Activated CD4-positive, alpha-beta T cell treated with anti-CD3 and anti-CD28 coated beads for 24 hours (primary cell): Measurements from ENCODE around the gene GABRA4.

Source experiments
- DNase-seq, 2 donors: peaks; one replicate each; pipeline ENCODE4 v3.0.0-alpha.2; 2020; ENCODE audit warnings: low read depth in 2 of 2

The GABRA4 gene

GRCh38 chr4:46979283-46979682, 14.1 kb downstream of the GABRA4 start:
- no peak for DNase-seq

- DNase-seq = no peak
Observed at GRCh38 chr4:46977245-46977644, 16.1 kb downstream of the GABRA4 start.

GRCh38 chr4:46975812-46976553, 17.4 kb downstream of the GABRA4 start:
- no peak for DNase-seq

GRCh38 chr4:46974891-46975543, 18.4 kb downstream of the GABRA4 start:
- DNase-seq = no peak

- DNase-seq = no peak
Observed at GRCh38 chr4:46968847-46969246, 24.5 kb downstream of the GABRA4 start.

GRCh38 chr4:46967631-46968030, 25.8 kb downstream of the GABRA4 start:
- DNase-seq = no peak

- DNase-seq = no peak
Observed at GRCh38 chr4:46958742-46959488, 34.5 kb downstream of the GABRA4 start.

GRCh38 chr4:46956451-46956850, 36.9 kb downstream of the GABRA4 start:
- DNase-seq = no peak

GRCh38 chr4:46955601-46956000, 37.8 kb downstream of the GABRA4 start:
- DNase-seq = no peak

GRCh38 chr4:46954643-46955042, 38.7 kb downstream of the GABRA4 start:
- DNase-seq = no peak

GRCh38 chr4:46953564-46953963, 39.8 kb downstream of the GABRA4 start:
- no peak for DNase-seq

GRCh38 chr4:46952451-46952850, 40.9 kb downstream of the GABRA4 start:
- no peak for DNase-seq

- no peak for DNase-seq
Observed at GRCh38 chr4:46950826-46951225, 42.6 kb downstream of the GABRA4 start.

- no peak for DNase-seq
Observed at GRCh38 chr4:46949822-46950221, 43.6 kb downstream of the GABRA4 start.

- DNase-seq = no peak
Observed at GRCh38 chr4:46947541-46947940, 45.8 kb downstream of the GABRA4 start.

- DNase-seq = no peak
Observed at GRCh38 chr4:46946919-46947536, 46.4 kb downstream of the GABRA4 start.

- DNase-seq = no peak
Observed at GRCh38 chr4:46945062-46945461, 48.3 kb downstream of the GABRA4 start.

- no peak for DNase-seq
Observed at GRCh38 chr4:46944345-46944744, 49.0 kb downstream of the GABRA4 start.

- DNase-seq = no peak
Observed at GRCh38 chr4:46937493-46937892, 55.9 kb downstream of the GABRA4 start.

GRCh38 chr4:46934726-46935125, 58.7 kb downstream of the GABRA4 start:
- DNase-seq = no peak

GRCh38 chr4:46933686-46934085, 59.7 kb downstream of the GABRA4 start:
- DNase-seq = no peak

GRCh38 chr4:46931981-46932380, 61.4 kb downstream of the GABRA4 start:
- no peak for DNase-seq
